HCT116 (cell line): ENCODE results near the gene GOLGA6L2. TPM values are rescaled to one million over a fixed set of nuclear protein-coding genes. Genes with fewer than 3 reads are reported as not detected.

Experiments
- ATAC-seq: fragments of 200-7000 bp; cut with Tn5 transposase; 2 replicates; pipeline ENCODE4 v1.9.1; 2020; ENCODE audit warnings: mild to moderate bottlenecking, moderate library complexity
- BruUV-seq: library from RNA; stranded (reverse); fragments of 400-500 nt; replicated peaks from 2 replicates; lab custom pipeline; 2021; lab: Mats Ljungman, UMichigan
- CTCF ChIA-PET: fragments of 300-600 bp; sonication (Branson Sonifier 250); formaldehyde crosslinking; loops from one replicate; lab custom pipeline; 2021; ENCODE audit warnings: antibody characterized with exemption; lab: Charles Lee
- POLR2A ChIA-PET: fragments of 300-600, 350-600 bp; sonication (Branson Sonifier 250); formaldehyde crosslinking; loops from one replicate; lab custom pipeline; 2021; ENCODE audit warnings: antibody characterized with exemption; lab: Charles Lee
- RAD21 ChIA-PET, 2 experiments: fragments of 300-600 bp; sonication (Branson Sonifier 250); formaldehyde crosslinking; loops; one replicate each; lab custom pipeline; 2023; ENCODE audit warnings: low total read pairs in 2 of 2; ENCODE audit not compliant: uncharacterized antibody in 2 of 2, unreplicated experiment in 2 of 2, low non-redundant PET in 1 of 2; lab: Charles Lee
- DNase-seq: peaks from one replicate; pipeline ENCODE4 v3.0.0-alpha.2; 2010; ENCODE audit warnings: low read depth, low spot score
- H2AFZ ChIP-seq: fragments of 200-600 bp; shearing (Covaris generic), sonication (generic); 2 replicates; pipeline ENCODE4 v1.6.1; 2017; ENCODE audit warnings: low read depth, mixed run types, mixed read lengths, antibody characterized with exemption, low read length; ENCODE audit not compliant: poor library complexity, severe bottlenecking
- H3K27ac ChIP-seq: 2 replicates; pipeline ENCODE4 v1.5.1; 2012; ENCODE audit warnings: low read depth, low read length
- H3K27me3 ChIP-seq: fragments of 200-600 bp; sonication (generic); 2 replicates; pipeline ENCODE4 v1.6.1; 2016; ENCODE audit warnings: mixed run types, low read length, mixed read lengths; ENCODE audit not compliant: insufficient read depth
- H3K36me3 ChIP-seq, 2 experiments: fragments of 200-500 bp in 1 of 2; fragments of 200-600 bp in 1 of 2; sonication (Bioruptor generic) in 1 of 2; sonication (generic) in 1 of 2; 2 replicates each; pipeline versions ENCODE4 v1.5.1 to v1.6.1; 2014 to 2016; ENCODE audit warnings: low read length in 2 of 2, inconsistent platforms in 1 of 2, mixed read lengths in 1 of 2, mixed run types in 1 of 2; ENCODE audit not compliant: insufficient read depth in 2 of 2, control insufficient read depth in 1 of 2
- H3K4me1 ChIP-seq, 2 experiments: fragments of 200-600 bp in 1 of 2; sonication (generic) in 1 of 2; 2 replicates each; pipeline versions ENCODE4 v1.5.1 to v1.6.1; 2012 to 2017; ENCODE audit warnings: low read length in 2 of 2, inconsistent platforms in 1 of 2, mild to moderate bottlenecking in 1 of 2, mixed read lengths in 1 of 2, mixed run types in 1 of 2, moderate library complexity in 1 of 2; ENCODE audit not compliant: insufficient read depth in 2 of 2, control insufficient read depth in 1 of 2
- H3K4me2 ChIP-seq: fragments of 200-600 bp; sonication (generic); 2 replicates; pipeline ENCODE4 v1.6.1; 2017; ENCODE audit warnings: mixed run types, low read length, mixed read lengths
- H3K4me3 ChIP-seq, 2 experiments: fragments of 200-600 bp in 1 of 2; sonication (generic) in 1 of 2; replicated peaks in 1 of 2; 2 replicates each; pipeline ENCODE4 v1.5.1; 2011 to 2016; ENCODE audit warnings: low read length in 2 of 2, control low read depth in 1 of 2, low read depth in 1 of 2, mild to moderate bottlenecking in 1 of 2, mixed read lengths in 1 of 2, mixed run types in 1 of 2
- H3K79me2 ChIP-seq: fragments of 200-600 bp; sonication (generic); 2 replicates; pipeline ENCODE4 v1.6.1; 2017; ENCODE audit warnings: mild to moderate bottlenecking, mixed run types, low read length, moderate library complexity, mixed read lengths; ENCODE audit not compliant: insufficient read depth
- H3K9ac ChIP-seq: fragments of 200-600 bp; sonication (generic); 2 replicates; pipeline ENCODE4 v1.6.1; 2016; ENCODE audit warnings: low read length, mixed read lengths
- H3K9me2 ChIP-seq: fragments of 200-600 bp; sonication (generic), shearing (Covaris generic); 2 replicates; pipeline ENCODE4 v1.6.1; 2017; ENCODE audit warnings: mixed run types, mild to moderate bottlenecking, moderate library complexity; ENCODE audit not compliant: insufficient read depth
- H3K9me3 ChIP-seq, 2 experiments: fragments of 200-500 bp in 1 of 2; fragments of 200-600 bp in 1 of 2; sonication (Bioruptor generic) in 1 of 2; sonication (generic) in 1 of 2; 2 replicates each; pipeline ENCODE4 v1.6.1; 2014 to 2017; ENCODE audit warnings: low read length in 2 of 2, mixed read lengths in 2 of 2, inconsistent platforms in 1 of 2, low read depth in 1 of 2, mild to moderate bottlenecking in 1 of 2, mixed run types in 1 of 2, moderate library complexity in 1 of 2; ENCODE audit not compliant: control insufficient read depth in 1 of 2, insufficient read depth in 1 of 2
- H4K20me1 ChIP-seq: fragments of 200-600 bp; sonication (generic), shearing (Covaris generic); 2 replicates; pipeline ENCODE4 v1.6.1; 2017; ENCODE audit warnings: mixed run types, mild to moderate bottlenecking, moderate library complexity; ENCODE audit not compliant: insufficient read depth
- EGR1 ChIP-seq: IDR thresholded peaks from 2 replicates; pipeline ENCODE4 v1.6.1; 2012; ENCODE audit warnings: low read depth
- EZH2 ChIP-seq: fragments of 200-600 bp; sonication (generic); IDR thresholded peaks from 2 replicates; pipeline ENCODE4 v1.6.1; 2017; ENCODE audit warnings: antibody characterized with exemption, mixed run types
- FOSL1 ChIP-seq: IDR thresholded peaks from 2 replicates; pipeline ENCODE4 v1.6.1; 2012; ENCODE audit warnings: low read depth
- JUND ChIP-seq: IDR thresholded peaks from 2 replicates; pipeline ENCODE4 v1.6.1; 2012
- POLR2A ChIP-seq: IDR thresholded peaks from 2 replicates; pipeline ENCODE4 v1.7.0; 2011; ENCODE audit warnings: borderline replicate concordance; ENCODE audit not compliant: insufficient read depth, insufficient read length; ENCODE audit errors: extremely low read depth
- POLR2AphosphoS5 ChIP-seq: IDR thresholded peaks from 2 replicates; pipeline ENCODE4 v1.6.1; 2011; ENCODE audit warnings: mild to moderate bottlenecking, low read depth, low read length, moderate library complexity
- RAD21 ChIP-seq: IDR thresholded peaks from 2 replicates; pipeline ENCODE4 v1.6.1; 2012; ENCODE audit warnings: low read depth, mild to moderate bottlenecking
- SIN3A ChIP-seq: IDR thresholded peaks from 2 replicates; pipeline ENCODE4 v1.6.1; 2012; ENCODE audit warnings: low read depth
- SP1 ChIP-seq: IDR thresholded peaks from 2 replicates; pipeline ENCODE4 v1.6.1; 2012; ENCODE audit warnings: low read depth
- SRF ChIP-seq: IDR thresholded peaks from 2 replicates; pipeline ENCODE4 v1.6.1; 2012; ENCODE audit warnings: low read depth
- TCF7L2 ChIP-seq: IDR thresholded peaks from 2 replicates; pipeline ENCODE4 v1.7.0; 2011; ENCODE audit warnings: borderline replicate concordance, inconsistent platforms; ENCODE audit not compliant: insufficient read depth, insufficient read length; ENCODE audit errors: extremely low read depth
- intact Hi-C: fragments of 100-400 bp; cut with micrococcal nuclease; formaldehyde crosslinking; loops from 2 replicates; pipeline ENCODE4 v1.10.0; 2022
- total RNA-seq: library from RNA; stranded (reverse); gene quantifications from one replicate; pipeline ENCODE4 v1.2.1, GENCODE V29; 2021; ENCODE audit not compliant: unreplicated experiment
- TF ChIP-seq, protein P1 (sequence below): IDR thresholded peaks from 2 replicates; pipeline ENCODE4 v1.6.1; 2011; ENCODE audit warnings: mild to moderate bottlenecking, low read length, moderate library complexity; ENCODE audit not compliant: insufficient replicate concordance; ENCODE audit errors: extremely low read depth
- TF ChIP-seq, protein P2 (sequence below): IDR thresholded peaks from 2 replicates; pipeline ENCODE4 v1.6.1; 2012; ENCODE audit warnings: low read depth
- TF ChIP-seq, protein P3 (sequence below), 3 experiments: fragments of 200-600 bp in 1 of 3; sonication (generic) in 1 of 3; IDR thresholded peaks in 2 of 3; conservative IDR thresholded peaks in 1 of 3; 2 replicates each; pipeline ENCODE4 v1.5.1; 2012 to 2017; ENCODE audit warnings: low read depth in 2 of 3, low read length in 2 of 3, antibody characterized with exemption in 1 of 3, borderline replicate concordance in 1 of 3, control low read depth in 1 of 3, mild to moderate bottlenecking in 1 of 3, mixed read lengths in 1 of 3, mixed run types in 1 of 3, moderate library complexity in 1 of 3; ENCODE audit not compliant: insufficient read depth in 1 of 3

Gene GOLGA6L2
- total RNA-seq, 1 experiment from 2014 or later, result not detected

DNA sequence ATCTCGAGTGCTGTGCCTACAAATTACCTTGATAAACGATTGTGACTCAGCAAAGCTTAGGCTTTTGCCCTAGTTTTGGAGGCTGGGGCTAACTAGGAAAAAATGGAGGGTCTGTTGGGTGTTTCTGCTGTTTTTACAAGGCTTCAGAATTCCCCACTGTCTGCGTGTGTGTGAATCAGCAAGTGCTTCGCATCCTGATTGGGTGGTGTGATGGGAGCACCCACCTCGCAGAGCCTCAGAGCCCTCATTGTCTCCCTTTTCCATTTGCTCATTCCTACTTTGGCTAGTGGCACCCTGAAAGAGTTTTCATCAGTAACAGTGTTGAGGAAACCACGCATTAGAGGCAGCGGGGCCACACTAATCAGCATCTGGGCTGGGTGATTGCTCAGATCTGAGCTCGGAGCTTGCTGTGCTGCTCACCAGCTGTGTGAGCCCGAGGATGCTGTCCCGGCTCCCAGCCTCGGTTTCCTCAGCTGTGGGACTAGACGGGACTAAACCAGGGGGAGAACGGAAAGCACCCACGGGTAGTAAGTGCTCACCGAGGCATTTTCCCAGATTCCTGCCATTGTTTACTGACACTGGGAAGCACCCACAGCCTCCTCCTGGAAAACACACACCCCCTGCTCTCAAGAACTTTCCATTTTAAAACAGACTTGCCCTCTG, 51.9 kb downstream of the GOLGA6L2 start:
- POLR2A ChIA-PET, result interaction anchor here (0.6 kb wide), 1 partner anchor 16 kb away, joined by 3 read pairs; no protein-coding TSS in a partner anchor
- no peak overlapping the region for H3K4me3 ChIP-seq
- ATAC-seq (no peak), DNase-seq (no peak)
- RAD21 ChIA-PET, result no interaction called here
- H4K20me1 ChIP-seq, result no peaks in the 10 kb centered on the region
- BruUV-seq, result no TSS peak
- no peaks in the 10 kb centered on the region for H3K36me3 ChIP-seq
- no peaks in the 10 kb centered on the region for H3K27me3 ChIP-seq
- H3K9me3 ChIP-seq, result no peaks in the 10 kb centered on the region
- no peaks in the 10 kb centered on the region for H3K79me2 ChIP-seq
- TF ChIP-seq TCF7L2 (no peak), SRF (no peak), EZH2 (no peak), FOSL1 (no peak), POLR2A (no peak), JUND (no peak), EGR1 (no peak), POLR2AphosphoS5 (no peak), SP1 (no peak), SIN3A (no peak), RAD21 (no peak)
- TF ChIP-seq, protein P1, sequence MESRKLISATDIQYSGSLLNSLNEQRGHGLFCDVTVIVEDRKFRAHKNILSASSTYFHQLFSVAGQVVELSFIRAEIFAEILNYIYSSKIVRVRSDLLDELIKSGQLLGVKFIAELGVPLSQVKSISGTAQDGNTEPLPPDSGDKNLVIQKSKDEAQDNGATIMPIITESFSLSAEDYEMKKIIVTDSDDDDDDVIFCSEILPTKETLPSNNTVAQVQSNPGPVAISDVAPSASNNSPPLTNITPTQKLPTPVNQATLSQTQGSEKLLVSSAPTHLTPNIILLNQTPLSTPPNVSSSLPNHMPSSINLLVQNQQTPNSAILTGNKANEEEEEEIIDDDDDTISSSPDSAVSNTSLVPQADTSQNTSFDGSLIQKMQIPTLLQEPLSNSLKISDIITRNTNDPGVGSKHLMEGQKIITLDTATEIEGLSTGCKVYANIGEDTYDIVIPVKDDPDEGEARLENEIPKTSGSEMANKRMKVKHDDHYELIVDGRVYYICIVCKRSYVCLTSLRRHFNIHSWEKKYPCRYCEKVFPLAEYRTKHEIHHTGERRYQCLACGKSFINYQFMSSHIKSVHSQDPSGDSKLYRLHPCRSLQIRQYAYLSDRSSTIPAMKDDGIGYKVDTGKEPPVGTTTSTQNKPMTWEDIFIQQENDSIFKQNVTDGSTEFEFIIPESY, result no peak
- TF ChIP-seq, protein P2, sequence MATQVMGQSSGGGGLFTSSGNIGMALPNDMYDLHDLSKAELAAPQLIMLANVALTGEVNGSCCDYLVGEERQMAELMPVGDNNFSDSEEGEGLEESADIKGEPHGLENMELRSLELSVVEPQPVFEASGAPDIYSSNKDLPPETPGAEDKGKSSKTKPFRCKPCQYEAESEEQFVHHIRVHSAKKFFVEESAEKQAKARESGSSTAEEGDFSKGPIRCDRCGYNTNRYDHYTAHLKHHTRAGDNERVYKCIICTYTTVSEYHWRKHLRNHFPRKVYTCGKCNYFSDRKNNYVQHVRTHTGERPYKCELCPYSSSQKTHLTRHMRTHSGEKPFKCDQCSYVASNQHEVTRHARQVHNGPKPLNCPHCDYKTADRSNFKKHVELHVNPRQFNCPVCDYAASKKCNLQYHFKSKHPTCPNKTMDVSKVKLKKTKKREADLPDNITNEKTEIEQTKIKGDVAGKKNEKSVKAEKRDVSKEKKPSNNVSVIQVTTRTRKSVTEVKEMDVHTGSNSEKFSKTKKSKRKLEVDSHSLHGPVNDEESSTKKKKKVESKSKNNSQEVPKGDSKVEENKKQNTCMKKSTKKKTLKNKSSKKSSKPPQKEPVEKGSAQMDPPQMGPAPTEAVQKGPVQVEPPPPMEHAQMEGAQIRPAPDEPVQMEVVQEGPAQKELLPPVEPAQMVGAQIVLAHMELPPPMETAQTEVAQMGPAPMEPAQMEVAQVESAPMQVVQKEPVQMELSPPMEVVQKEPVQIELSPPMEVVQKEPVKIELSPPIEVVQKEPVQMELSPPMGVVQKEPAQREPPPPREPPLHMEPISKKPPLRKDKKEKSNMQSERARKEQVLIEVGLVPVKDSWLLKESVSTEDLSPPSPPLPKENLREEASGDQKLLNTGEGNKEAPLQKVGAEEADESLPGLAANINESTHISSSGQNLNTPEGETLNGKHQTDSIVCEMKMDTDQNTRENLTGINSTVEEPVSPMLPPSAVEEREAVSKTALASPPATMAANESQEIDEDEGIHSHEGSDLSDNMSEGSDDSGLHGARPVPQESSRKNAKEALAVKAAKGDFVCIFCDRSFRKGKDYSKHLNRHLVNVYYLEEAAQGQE, result no peak
- TF ChIP-seq, protein P3, sequence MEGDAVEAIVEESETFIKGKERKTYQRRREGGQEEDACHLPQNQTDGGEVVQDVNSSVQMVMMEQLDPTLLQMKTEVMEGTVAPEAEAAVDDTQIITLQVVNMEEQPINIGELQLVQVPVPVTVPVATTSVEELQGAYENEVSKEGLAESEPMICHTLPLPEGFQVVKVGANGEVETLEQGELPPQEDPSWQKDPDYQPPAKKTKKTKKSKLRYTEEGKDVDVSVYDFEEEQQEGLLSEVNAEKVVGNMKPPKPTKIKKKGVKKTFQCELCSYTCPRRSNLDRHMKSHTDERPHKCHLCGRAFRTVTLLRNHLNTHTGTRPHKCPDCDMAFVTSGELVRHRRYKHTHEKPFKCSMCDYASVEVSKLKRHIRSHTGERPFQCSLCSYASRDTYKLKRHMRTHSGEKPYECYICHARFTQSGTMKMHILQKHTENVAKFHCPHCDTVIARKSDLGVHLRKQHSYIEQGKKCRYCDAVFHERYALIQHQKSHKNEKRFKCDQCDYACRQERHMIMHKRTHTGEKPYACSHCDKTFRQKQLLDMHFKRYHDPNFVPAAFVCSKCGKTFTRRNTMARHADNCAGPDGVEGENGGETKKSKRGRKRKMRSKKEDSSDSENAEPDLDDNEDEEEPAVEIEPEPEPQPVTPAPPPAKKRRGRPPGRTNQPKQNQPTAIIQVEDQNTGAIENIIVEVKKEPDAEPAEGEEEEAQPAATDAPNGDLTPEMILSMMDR (IDR thresholded peaks at IDR 0.05 in 2 of 3, conservative IDR thresholded peaks at IDR 0.05 in 1 of 3; ENCODE audit: borderline replicate concordance in 1 of 3, insufficient read depth in 1 of 3, low read depth in 2 of 3, low read length in 2 of 3), result no peak
- H3K4me1 ChIP-seq, result no peaks in the 10 kb centered on the region
- no peak overlapping the region for H3K4me2 ChIP-seq
- intact Hi-C loops, result no loop called here
- CTCF ChIA-PET, result no interaction called here
- no peak overlapping the region for H3K27ac ChIP-seq
- H2AFZ ChIP-seq, result no peak overlapping the region
- H3K9me2 ChIP-seq, result no peaks in the 10 kb centered on the region
- H3K9ac ChIP-seq, result no peak overlapping the region
